GM21529 (cell line): ENCODE measurements around the gene HLX.

Experiments
- ATAC-seq: cut with Tn5 transposase; IDR thresholded peaks from one replicate; pipeline ENCODE4 v1.9.1; 2021; ENCODE audit not compliant: unreplicated experiment

HLX gene

DNA sequence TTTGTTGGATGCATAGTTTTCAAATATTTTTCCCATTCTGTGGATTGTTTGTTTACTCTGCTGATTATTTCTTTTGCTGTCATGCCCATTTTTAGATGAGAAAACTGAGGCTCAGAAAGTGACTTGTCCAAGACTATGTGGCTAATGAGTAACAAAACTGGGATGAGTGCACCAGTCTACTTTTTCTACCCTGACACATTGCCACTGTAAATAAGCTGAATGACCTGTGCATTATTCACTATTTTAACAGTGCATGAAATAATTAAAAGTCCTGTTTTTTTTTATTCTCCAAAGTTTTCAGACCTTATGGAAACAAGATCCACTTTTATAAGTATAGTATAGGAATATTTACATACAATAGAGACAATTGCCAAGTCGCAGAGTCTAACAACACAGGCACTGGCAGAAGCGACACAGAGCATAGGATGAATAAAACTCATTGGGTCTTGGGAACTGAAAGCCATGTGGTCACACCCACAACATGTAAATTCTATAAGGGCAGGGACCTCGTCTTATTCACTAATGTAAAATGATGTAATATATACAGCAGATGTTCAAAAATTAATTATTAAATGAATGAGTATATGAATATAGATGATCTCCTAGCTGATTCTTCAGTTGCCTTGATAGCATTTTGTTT lies 45.2 kb downstream of the HLX start:
- no peak for ATAC-seq

DNA sequence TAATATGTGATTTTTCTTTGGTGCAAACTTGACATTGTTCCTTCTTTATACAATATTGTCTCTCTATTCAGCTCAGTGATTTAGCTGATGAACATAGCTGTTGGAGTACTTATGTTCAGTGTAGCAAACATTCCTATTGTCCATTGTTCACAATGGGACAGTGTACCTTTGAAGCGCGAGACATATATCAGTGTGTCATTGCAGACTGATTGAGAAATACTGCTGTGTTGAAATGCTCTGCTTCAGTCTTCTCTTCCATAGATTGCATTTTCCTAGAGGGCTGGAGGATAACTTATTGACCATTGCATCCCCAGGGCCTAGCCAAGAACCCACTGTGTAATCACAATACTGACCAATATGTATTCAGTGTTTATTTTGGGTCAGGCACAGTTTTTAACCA lies 46.5 kb downstream of the HLX start:
- ATAC-seq, result no peak

DNA sequence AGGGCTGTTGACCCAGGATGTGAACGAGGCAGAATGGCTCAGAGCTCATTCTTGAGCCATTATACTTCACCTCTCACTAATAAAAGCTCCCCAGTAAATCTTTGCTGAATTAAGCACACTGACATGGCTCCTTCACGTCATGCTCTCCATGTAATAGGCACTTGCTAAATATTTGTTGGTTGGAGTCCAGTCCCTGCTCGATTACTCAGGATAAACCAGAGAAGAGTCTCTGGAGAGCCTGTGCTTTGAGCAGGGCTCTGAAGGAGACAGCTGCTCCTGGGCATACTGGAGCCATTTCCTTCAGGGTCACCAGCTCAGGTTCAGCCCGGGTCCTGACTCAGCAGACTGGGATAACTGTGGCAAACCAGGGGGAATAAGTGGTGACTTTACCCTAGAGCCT lies 46.9 kb downstream of the HLX start:
- ATAC-seq, result no peak

GRCh38 chr1:220927442-220927841 lies 48.2 kb downstream of the HLX start:
- no peak for ATAC-seq

DNA sequence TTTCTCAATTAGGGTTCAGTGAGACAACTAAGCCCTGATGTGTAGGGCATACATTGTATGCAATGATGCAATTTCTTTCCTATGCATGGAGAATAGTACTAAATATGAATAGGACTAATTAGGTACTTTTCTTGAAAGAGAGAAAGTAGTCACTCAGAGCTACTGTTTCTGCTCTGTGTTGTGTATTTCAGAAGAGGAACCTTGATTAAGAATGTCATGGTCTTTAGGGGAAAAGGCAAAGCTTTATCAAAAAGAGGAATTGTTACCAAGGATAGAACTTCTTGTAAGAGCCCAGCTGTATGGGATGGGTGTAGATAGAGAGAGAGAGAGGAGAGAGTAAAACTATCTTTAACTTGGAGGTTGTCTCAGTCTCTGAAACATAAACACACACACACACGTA lies 49.1 kb downstream of the HLX start:
- ATAC-seq, result no peak

DNA sequence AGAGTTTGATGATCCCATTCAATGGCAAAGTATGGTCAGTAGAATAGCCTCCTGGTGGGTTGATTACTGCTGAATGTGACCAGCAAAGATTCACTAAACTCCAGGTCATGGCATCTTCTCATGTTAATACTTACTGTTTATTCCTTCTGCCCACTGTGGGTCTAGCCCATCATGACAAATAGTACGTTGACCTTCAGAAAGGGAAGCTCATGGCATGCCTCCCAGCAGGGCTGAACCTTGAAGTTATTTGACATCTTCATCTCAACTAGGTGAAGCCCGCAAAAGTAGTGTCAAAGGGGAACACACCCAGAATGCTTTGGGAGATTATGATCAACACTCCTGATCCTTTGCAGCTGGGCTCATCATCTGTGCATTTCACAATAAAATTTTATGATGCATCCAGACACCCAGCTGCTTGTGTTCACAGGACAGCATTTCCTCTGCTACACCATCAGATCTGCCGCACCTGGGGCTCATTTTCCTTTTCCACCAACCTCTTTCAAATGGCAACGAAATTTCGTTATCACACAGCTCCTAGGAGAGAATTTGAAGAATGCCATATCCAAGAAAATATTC lies 49.6 kb downstream of the HLX start:
- no peak for ATAC-seq

DNA sequence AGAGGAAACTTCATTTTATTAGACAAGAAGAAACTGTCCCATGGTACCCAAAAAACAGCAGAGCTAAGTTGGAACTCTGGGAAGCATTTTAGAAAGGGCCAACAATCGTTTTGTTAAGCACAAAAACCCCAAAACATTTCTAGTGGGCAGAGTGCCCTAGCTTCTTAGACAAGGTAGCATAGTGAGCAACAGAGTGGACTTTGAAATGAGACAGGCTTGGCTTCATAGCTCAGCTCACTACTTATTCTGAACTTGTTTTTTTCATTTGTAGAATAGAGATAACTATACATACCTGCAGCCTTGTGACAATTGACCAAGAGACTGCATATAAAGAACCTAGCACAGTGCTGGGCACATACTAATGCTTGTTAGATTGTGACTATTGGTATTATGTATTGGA lies 50.1 kb downstream of the HLX start:
- no peak for ATAC-seq
